MG63 (cell line): Measurements from ENCODE around the gene MYL11. TPM values are rescaled to one million over a fixed set of nuclear protein-coding genes. Genes with fewer than 3 reads are reported as not detected.

Experiments used
- DNase-seq: peaks from one replicate; pipeline ENCODE4 v3.0.0-alpha.2; 2020
- H3K27me3 ChIP-seq: fragments of 250-450 bp; sonication (Bioruptor Pico); 2 replicates; pipeline ENCODE4 v1.5.1; 2020; ENCODE audit warnings: mild to moderate bottlenecking, moderate library complexity
- H3K36me3 ChIP-seq: fragments of 250-450 bp; sonication (Bioruptor Pico); 2 replicates; pipeline ENCODE4 v1.5.1; 2020; ENCODE audit warnings: mild to moderate bottlenecking, moderate library complexity
- H3K4me3 ChIP-seq: fragments of 250-450 bp; sonication (Bioruptor Pico); 2 replicates; pipeline ENCODE4 v1.5.1; 2020; ENCODE audit warnings: mild to moderate bottlenecking, moderate library complexity
- H3K9me3 ChIP-seq: fragments of 250-450 bp; sonication (Bioruptor Pico); 2 replicates; pipeline ENCODE4 v1.5.1; 2020; ENCODE audit warnings: mild to moderate bottlenecking, moderate library complexity
- total RNA-seq: library from RNA; depleted of rRNA; stranded (reverse); fragments of >200 nt; shearing (Covaris generic); gene quantifications from 2 replicates; pipeline ENCODE4 v1.2.3, GENCODE V29; 2014; ENCODE audit warnings: low replicate concordance

The MYL11 gene
- total RNA-seq, 1 experiment from 2014 or later, result not detected

GRCh38 chr16:30398661-30399434 is 24.2 kb downstream of the MYL11 start:
- H3K27me3 ChIP-seq, result no peaks in the 10 kb centered on the region
- no peak for DNase-seq
- no peak overlapping the region for H3K4me3 ChIP-seq
- H3K9me3 ChIP-seq, result no peaks in the 10 kb centered on the region
- peaks cover 17% of the 10 kb centered on the region for H3K36me3 ChIP-seq

- H3K36me3 ChIP-seq, result peaks cover 17% of the 10 kb centered on the region
- H3K9me3 ChIP-seq, result no peaks in the 10 kb centered on the region
- no peaks in the 10 kb centered on the region for H3K27me3 ChIP-seq
- H3K4me3 ChIP-seq, result peak overlapping the region; percentile 50
- no peak for DNase-seq
These were observed 25.0 kb downstream of the MYL11 start for GRCh38 chr16:30399435-30400186.

GRCh38 chr16:30401768-30402425 is 27.3 kb downstream of the MYL11 start:
- Histone ChIP-seq H3K9me3 (no peaks in the 10 kb centered on the region), H3K27me3 (no peaks in the 10 kb centered on the region), H3K4me3 (no peak overlapping the region), H3K36me3 (peaks cover 17% of the 10 kb centered on the region)
- DNase-seq, result no peak

- Histone ChIP-seq H3K4me3 (peak overlapping the region; percentile 73), H3K9me3 (no peaks in the 10 kb centered on the region), H3K27me3 (no peaks in the 10 kb centered on the region), H3K36me3 (peaks cover 17% of the 10 kb centered on the region)
- no peak for DNase-seq
These were observed 32.1 kb downstream of the MYL11 start for GRCh38 chr16:30406795-30407101.

- Histone ChIP-seq H3K36me3 (peaks cover 22% of the 10 kb centered on the region), H3K27me3 (no peaks in the 10 kb centered on the region), H3K9me3 (no peaks in the 10 kb centered on the region), H3K4me3 (peak within 1 kb of the TSS; percentile 73)
- DNase-seq, result peak; percentile 95
These were observed 32.7 kb downstream of the MYL11 start, which contains the start of gene ZNF771 for GRCh38 chr16:30407102-30407803. TSS of gene ZNF771 (plus strand) at chr16:30407606. CDS start at chr16:30408054, 448 bp downstream.

- Histone ChIP-seq H3K36me3 (peaks cover 27% of the 10 kb centered on the region), H3K4me3 (peak overlapping the region; percentile 73), H3K27me3 (no peaks in the 10 kb centered on the region), H3K9me3 (no peaks in the 10 kb centered on the region)
- no peak for DNase-seq
These were observed 33.4 kb downstream of the MYL11 start for GRCh38 chr16:30407804-30408534.

- no peaks in the 10 kb centered on the region for H3K9me3 ChIP-seq
- no peaks in the 10 kb centered on the region for H3K27me3 ChIP-seq
- peak; percentile 87 for DNase-seq
- H3K4me3 ChIP-seq, result no peak overlapping the region
- peaks cover 41% of the 10 kb centered on the region for H3K36me3 ChIP-seq
These were observed 34.8 kb downstream of the MYL11 start for GRCh38 chr16:30409125-30410060.

GRCh38 chr16:30413112-30413806 is 38.7 kb downstream of the MYL11 start:
- no peak for DNase-seq
- Histone ChIP-seq H3K27me3 (no peaks in the 10 kb centered on the region), H3K4me3 (no peak overlapping the region), H3K36me3 (peaks cover 49% of the 10 kb centered on the region), H3K9me3 (no peaks in the 10 kb centered on the region)

GRCh38 chr16:30414159-30414558 is 39.6 kb downstream of the MYL11 start:
- no peak for DNase-seq
- H3K9me3 ChIP-seq, result no peaks in the 10 kb centered on the region
- no peaks in the 10 kb centered on the region for H3K27me3 ChIP-seq
- no peak overlapping the region for H3K4me3 ChIP-seq
- peaks cover 54% of the 10 kb centered on the region for H3K36me3 ChIP-seq

- H3K36me3 ChIP-seq, result peaks cover 59% of the 10 kb centered on the region
- DNase-seq, result no peak
- no peak overlapping the region for H3K4me3 ChIP-seq
- H3K9me3 ChIP-seq, result no peaks in the 10 kb centered on the region
- H3K27me3 ChIP-seq, result no peaks in the 10 kb centered on the region
These were observed 41.5 kb downstream of the MYL11 start for GRCh38 chr16:30416047-30416603.

- Histone ChIP-seq H3K36me3 (peaks cover 55% of the 10 kb centered on the region), H3K4me3 (no peak overlapping the region), H3K9me3 (no peaks in the 10 kb centered on the region), H3K27me3 (no peaks in the 10 kb centered on the region)
- no peak for DNase-seq
These were observed 42.3 kb downstream of the MYL11 start for GRCh38 chr16:30416624-30417528.

GRCh38 chr16:30417529-30418349 is 43.1 kb downstream of the MYL11 start:
- H3K36me3 ChIP-seq, result peaks cover 57% of the 10 kb centered on the region
- H3K27me3 ChIP-seq, result no peaks in the 10 kb centered on the region
- no peaks in the 10 kb centered on the region for H3K9me3 ChIP-seq
- no peak overlapping the region for H3K4me3 ChIP-seq
- no peak for DNase-seq
